ENCODE measurements around the gene UBE3C. TPM values are rescaled to one million over a fixed set of nuclear protein-coding genes. Genes with fewer than 3 reads are reported as not detected.

UBE3C gene
- total and polyA plus RNA-seq, 2 donors (not counting 3 experiments of a cell fraction or from before 2014, with no cell fraction given): 45.1 to 77.3 TPM

DNA sequence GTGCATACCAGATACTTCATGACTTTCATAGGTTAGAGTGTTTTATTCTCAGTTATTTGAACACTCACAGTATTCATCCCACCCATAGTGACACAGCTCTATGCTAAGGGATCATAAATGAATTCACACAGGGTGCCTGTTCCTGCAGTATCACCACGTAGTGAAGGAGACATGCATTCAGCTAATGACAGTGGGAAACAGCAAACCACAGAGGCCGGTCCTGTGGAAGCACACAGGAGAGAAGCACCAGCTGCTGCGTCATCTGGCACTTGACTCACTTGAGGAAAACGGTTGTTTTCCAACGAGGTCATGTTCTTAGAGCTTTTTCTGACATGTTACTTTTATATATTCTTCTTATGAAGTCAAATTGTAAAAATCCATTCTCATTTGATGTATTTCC lies 73.0 kb downstream of the UBE3C start:
- intact Hi-C loops (cut with micrococcal nuclease) (no loop called here), dilution Hi-C loops (cut with MboI; ENCODE audit: extremely low pct_ligation_motif_present, low sequenced_read_pairs) (no loop called here)
- TF ChIP-seq POLR2A (IDR thresholded peaks at IDR 0.05; ENCODE audit: low read depth, low read length) (no peak), MYC (IDR thresholded peaks at IDR 0.05; ENCODE audit: low read depth, low read length) (no peak), FOS (IDR thresholded peaks at IDR 0.05; ENCODE audit: borderline replicate concordance, insufficient read depth, low read length) (no peak), GATA2 (IDR thresholded peaks at IDR 0.05; ENCODE audit: insufficient read depth, insufficient read length, low read depth, low read length) (no peak), EZH2 (IDR thresholded peaks at IDR 0.05; ENCODE audit: borderline replicate concordance, low read depth, low read length, severe bottlenecking) (no peak), JUN (IDR thresholded peaks at IDR 0.05; ENCODE audit: borderline replicate concordance, insufficient read depth, insufficient read length, low read depth) (no peak), POLR2AphosphoS5 (IDR thresholded peaks at IDR 0.05; ENCODE audit: insufficient read depth, low read depth, low read length) (no peak), CTCF (IDR thresholded peaks at IDR 0.05; ENCODE audit: extremely low read depth in 1 of 2, insufficient read depth in 1 of 2, low read depth in 1 of 2, low read length in 2 of 2) (no peak)
- TF ChIP-seq, protein P1, sequence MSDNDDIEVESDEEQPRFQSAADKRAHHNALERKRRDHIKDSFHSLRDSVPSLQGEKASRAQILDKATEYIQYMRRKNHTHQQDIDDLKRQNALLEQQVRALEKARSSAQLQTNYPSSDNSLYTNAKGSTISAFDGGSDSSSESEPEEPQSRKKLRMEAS (IDR thresholded peaks at IDR 0.05; ENCODE audit: insufficient read depth, insufficient read length): no peak
- no peak overlapping the region for H3K4me2 ChIP-seq (ENCODE audit: insufficient read depth, low read length)
- no TSS peak for BruUV-seq (replicated peaks)
- no peak overlapping the region for H3K4me3 ChIP-seq (replicated peaks in 1 of 3; ENCODE audit: insufficient read depth in 1 of 3, low read depth in 1 of 3, low read length in 3 of 3)
- POLR2A ChIA-PET: no interaction called here
- H3K9ac ChIP-seq (replicated peaks; ENCODE audit: extremely low read depth, insufficient read depth, low read length): no peak overlapping the region
- no peak for DNase-seq (ENCODE audit: low read depth, low spot score)
- H3K27me3 ChIP-seq (ENCODE audit: control insufficient read depth in 2 of 2, insufficient read depth in 2 of 2, low read length in 2 of 2): no peaks in the 10 kb centered on the region
- no peak overlapping the region for H3K27ac ChIP-seq (ENCODE audit: insufficient read depth, low read depth, low read length)
- peaks cover 5% of the 10 kb centered on the region for H3K79me2 ChIP-seq (ENCODE audit: control insufficient read depth, insufficient read depth, low read length)
- CTCF ChIA-PET: no interaction called here
- no peaks in the 10 kb centered on the region for H3K4me1 ChIP-seq (ENCODE audit: control insufficient read depth, extremely low read depth, insufficient read depth, low read length)
- H2AFZ ChIP-seq (ENCODE audit: low read depth, low read length): no peak overlapping the region
- peaks cover 5 to 10% of the 10 kb centered on the region in 2 experiments for H3K36me3 ChIP-seq (ENCODE audit: control insufficient read depth in 2 of 2, extremely low read depth in 1 of 2, insufficient read depth in 2 of 2, low read length in 2 of 2)
- no peaks in the 10 kb centered on the region for H3K9me3 ChIP-seq (replicated peaks; ENCODE audit: control insufficient read depth, insufficient read depth, low read length)
- H3K9me1 ChIP-seq (replicated peaks; ENCODE audit: control insufficient read depth, extremely low read depth, insufficient read depth, low read length): no peaks in the 10 kb centered on the region
- H4K20me1 ChIP-seq (replicated peaks; ENCODE audit: control insufficient read depth, extremely low read depth, insufficient read depth, low read length): no peaks in the 10 kb centered on the region
- FAIRE-seq: no peak

Measured in endothelial cell of umbilical vein (primary cell).